SK-N-MC (cell line): ENCODE measurements around the gene ZNF274.

Experiments
- EZH2 ChIP-seq: fragments of 200-600 bp; sonication (generic); IDR thresholded peaks from one replicate; pipeline ENCODE4 v1.6.1; 2017; ENCODE audit warnings: antibody characterized with exemption
- POLR2AphosphoS5 ChIP-seq: IDR thresholded peaks from 2 replicates; pipeline ENCODE4 v1.6.1; 2012; ENCODE audit warnings: mild to moderate bottlenecking, low read depth, low read length, borderline replicate concordance

DNA sequence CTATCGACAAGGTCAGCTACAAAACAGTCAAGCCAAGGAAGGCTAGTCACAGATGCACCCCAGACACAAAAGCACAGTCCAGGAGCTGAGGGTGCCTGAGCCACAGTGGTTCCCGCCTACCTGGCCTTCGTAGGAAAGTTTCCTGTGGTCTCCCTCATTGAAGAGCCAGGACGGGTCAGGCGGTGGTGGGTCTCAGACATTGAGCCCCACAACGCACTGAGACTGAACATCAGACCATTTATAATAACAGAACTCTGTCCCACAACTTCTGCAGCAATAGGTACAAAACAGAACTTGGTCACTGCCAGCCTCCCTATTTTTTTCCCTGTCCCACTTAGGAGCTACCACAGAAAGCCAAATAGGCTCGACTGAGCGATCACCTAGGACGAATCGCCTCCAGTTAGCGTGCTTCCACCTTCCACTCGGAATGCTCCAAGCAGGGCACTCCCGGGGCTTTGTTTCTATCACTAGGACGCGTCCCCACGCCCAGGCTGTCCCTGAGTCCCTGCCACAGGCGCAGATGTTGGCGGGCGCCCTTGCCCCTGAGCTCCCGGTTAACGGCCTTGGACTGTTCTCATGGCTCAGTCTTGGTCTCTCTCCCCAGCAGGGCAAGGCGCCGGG lies 45.2 kb downstream of the ZNF274 start:
- TF ChIP-seq EZH2, result no peak
- TF ChIP-seq POLR2AphosphoS5, result no peak
